ENCODE measurements around the gene DHRS9.

DHRS9 gene

DNA sequence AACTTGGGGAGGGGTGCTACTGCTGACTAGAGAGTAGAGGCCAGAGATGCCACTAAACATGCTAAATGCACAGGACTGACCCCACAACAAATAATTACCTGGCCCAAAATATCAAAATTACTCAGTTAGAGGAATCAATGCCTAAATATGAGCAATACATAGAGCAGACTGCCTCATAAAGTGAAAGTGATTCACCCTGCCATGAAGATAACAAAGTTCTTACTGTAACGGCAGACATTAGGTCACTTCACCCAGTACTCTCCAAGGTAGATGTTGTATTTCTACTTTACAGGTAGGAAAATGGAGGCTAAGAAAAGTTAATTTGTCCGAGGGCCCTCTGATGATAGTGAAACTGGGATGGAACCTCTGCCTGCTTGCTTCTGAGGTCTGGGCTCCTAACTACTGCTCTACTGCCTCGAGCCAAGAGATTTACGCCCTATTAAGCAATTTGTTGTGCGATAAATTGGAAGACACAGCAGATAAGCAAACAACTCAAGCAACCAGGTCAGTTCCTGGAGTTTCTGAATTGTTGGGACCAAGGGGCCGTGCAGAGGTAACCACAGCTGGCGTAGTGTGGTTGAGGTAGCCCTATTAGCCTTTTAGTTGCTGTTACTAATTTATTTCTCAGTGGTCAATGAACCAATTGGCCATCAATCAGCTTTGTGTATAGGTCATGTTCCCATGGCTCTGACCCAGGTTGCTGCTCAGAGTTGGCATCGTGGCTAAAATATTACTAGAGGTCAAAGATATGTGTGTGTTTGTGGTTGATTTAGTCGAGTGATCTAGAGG lies 4.8 kb downstream of the DHRS9 start:
- Histone ChIP-seq H3K4me1 (ENCODE audit: control insufficient read depth, insufficient read depth, low read length) (no peaks in the 10 kb centered on the region), H3K4me3 (ENCODE audit: low read depth, low read length) (no peak overlapping the region), H3K9me3 (ENCODE audit: control insufficient read depth, insufficient read depth, low read depth, low read length) (no peaks in the 10 kb centered on the region), H3K36me3 (ENCODE audit: control insufficient read depth in 2 of 2, insufficient read depth in 1 of 2, low read length in 2 of 2) (no peaks in the 10 kb centered on the region), H3K27ac (ENCODE audit: extremely low read depth, low read depth, low read length) (no peak overlapping the region)
- ChIA-PET POLR2A (no interaction called here), CTCF (interaction anchor here (0.8 kb wide), 1 partner anchor 104 kb away, joined by 3 read pairs; no protein-coding TSS in a partner anchor)
- no peak for TF ChIP-seq ZXDB (tag by site-specific recombination; IDR thresholded peaks at IDR 0.05)
- TF ChIP-seq, protein P1, sequence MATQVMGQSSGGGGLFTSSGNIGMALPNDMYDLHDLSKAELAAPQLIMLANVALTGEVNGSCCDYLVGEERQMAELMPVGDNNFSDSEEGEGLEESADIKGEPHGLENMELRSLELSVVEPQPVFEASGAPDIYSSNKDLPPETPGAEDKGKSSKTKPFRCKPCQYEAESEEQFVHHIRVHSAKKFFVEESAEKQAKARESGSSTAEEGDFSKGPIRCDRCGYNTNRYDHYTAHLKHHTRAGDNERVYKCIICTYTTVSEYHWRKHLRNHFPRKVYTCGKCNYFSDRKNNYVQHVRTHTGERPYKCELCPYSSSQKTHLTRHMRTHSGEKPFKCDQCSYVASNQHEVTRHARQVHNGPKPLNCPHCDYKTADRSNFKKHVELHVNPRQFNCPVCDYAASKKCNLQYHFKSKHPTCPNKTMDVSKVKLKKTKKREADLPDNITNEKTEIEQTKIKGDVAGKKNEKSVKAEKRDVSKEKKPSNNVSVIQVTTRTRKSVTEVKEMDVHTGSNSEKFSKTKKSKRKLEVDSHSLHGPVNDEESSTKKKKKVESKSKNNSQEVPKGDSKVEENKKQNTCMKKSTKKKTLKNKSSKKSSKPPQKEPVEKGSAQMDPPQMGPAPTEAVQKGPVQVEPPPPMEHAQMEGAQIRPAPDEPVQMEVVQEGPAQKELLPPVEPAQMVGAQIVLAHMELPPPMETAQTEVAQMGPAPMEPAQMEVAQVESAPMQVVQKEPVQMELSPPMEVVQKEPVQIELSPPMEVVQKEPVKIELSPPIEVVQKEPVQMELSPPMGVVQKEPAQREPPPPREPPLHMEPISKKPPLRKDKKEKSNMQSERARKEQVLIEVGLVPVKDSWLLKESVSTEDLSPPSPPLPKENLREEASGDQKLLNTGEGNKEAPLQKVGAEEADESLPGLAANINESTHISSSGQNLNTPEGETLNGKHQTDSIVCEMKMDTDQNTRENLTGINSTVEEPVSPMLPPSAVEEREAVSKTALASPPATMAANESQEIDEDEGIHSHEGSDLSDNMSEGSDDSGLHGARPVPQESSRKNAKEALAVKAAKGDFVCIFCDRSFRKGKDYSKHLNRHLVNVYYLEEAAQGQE (tag by site-specific recombination; IDR thresholded peaks at IDR 0.05): peak; percentile 52

DNA sequence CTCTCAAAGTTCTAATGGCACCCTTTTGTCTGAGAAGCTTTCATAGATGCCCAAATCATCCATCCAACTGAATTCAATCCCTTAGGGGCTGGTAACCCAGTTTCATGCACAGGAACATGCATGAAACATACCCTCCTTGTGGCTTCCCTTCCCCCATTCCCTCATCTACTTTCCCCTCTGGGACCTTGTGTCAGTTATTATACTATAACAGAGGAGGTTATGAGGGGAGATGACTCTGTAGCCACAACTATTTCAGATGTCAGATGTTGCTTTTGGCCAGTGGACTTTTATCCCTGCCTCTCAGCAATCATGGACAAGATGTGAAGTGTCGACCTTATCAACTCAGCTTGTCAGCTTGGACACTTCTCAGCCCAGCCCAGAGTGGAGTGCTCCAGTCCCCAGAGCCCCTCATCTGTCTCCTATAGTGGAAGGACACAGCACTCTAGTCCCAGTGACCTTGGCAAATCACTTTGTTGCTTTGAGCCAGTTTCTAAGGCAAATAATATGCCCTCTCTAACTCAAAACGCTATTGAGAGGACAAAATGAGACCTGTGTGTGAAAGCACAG lies 8.4 kb downstream of the DHRS9 start:
- H3K4me3 ChIP-seq (ENCODE audit: low read depth, low read length): no peak overlapping the region
- CTCF ChIA-PET: no interaction called here
- POLR2A ChIA-PET: no interaction called here
- H3K27ac ChIP-seq (ENCODE audit: extremely low read depth, low read depth, low read length): no peak overlapping the region
- no peaks in the 10 kb centered on the region for H3K9me3 ChIP-seq (ENCODE audit: control insufficient read depth, insufficient read depth, low read depth, low read length)
- TF ChIP-seq ZNF549 (tag by site-specific recombination; IDR thresholded peaks at IDR 0.05) (no peak), ZNF175 (tag by site-specific recombination; IDR thresholded peaks at IDR 0.05) (no peak), ZNF416 (tag by site-specific recombination; IDR thresholded peaks at IDR 0.05) (no peak), ZNF112 (tag by site-specific recombination; IDR thresholded peaks at IDR 0.05) (no peak), ZNF266 (tag by site-specific recombination; IDR thresholded peaks at IDR 0.05; ENCODE audit: low read depth) (no peak), ZNF501 (tag by site-specific recombination; IDR thresholded peaks at IDR 0.05) (no peak), ZNF302 (tag by site-specific recombination; IDR thresholded peaks at IDR 0.05; ENCODE audit: low read depth) (no peak), ZNF404 (tag by site-specific recombination; IDR thresholded peaks at IDR 0.05) (no peak), ZNF169 (tag by site-specific recombination; IDR thresholded peaks at IDR 0.05) (no peak), ZNF473 (tag by site-specific recombination; IDR thresholded peaks at IDR 0.05) (no peak), ZNF16 (tag by site-specific recombination; IDR thresholded peaks at IDR 0.05; ENCODE audit: low read depth) (no peak), ZNF214 (tag by site-specific recombination; IDR thresholded peaks at IDR 0.05; ENCODE audit: borderline replicate concordance) (no peak), RBAK (tag by site-specific recombination; IDR thresholded peaks at IDR 0.05) (no peak), ZXDB (tag by site-specific recombination; IDR thresholded peaks at IDR 0.05) (no peak), ZNF114 (tag by site-specific recombination; IDR thresholded peaks at IDR 0.05) (no peak), ZNF571 (tag by site-specific recombination; IDR thresholded peaks at IDR 0.05) (no peak), ZNF624 (tag by site-specific recombination; IDR thresholded peaks at IDR 0.05) (no peak)
- TF ChIP-seq, protein P2, sequence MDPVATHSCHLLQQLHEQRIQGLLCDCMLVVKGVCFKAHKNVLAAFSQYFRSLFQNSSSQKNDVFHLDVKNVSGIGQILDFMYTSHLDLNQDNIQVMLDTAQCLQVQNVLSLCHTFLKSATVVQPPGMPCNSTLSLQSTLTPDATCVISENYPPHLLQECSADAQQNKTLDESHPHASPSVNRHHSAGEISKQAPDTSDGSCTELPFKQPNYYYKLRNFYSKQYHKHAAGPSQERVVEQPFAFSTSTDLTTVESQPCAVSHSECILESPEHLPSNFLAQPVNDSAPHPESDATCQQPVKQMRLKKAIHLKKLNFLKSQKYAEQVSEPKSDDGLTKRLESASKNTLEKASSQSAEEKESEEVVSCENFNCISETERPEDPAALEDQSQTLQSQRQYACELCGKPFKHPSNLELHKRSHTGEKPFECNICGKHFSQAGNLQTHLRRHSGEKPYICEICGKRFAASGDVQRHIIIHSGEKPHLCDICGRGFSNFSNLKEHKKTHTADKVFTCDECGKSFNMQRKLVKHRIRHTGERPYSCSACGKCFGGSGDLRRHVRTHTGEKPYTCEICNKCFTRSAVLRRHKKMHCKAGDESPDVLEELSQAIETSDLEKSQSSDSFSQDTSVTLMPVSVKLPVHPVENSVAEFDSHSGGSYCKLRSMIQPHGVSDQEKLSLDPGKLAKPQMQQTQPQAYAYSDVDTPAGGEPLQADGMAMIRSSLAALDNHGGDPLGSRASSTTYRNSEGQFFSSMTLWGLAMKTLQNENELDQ (tag by site-specific recombination; IDR thresholded peaks at IDR 0.05; ENCODE audit: low read depth): no peak
- TF ChIP-seq, protein P3, sequence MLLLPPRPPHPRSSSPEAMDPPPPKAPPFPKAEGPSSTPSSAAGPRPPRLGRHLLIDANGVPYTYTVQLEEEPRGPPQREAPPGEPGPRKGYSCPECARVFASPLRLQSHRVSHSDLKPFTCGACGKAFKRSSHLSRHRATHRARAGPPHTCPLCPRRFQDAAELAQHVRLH (tag by site-specific recombination; IDR thresholded peaks at IDR 0.05): no peak
- no peaks in the 10 kb centered on the region for H3K36me3 ChIP-seq (ENCODE audit: control insufficient read depth in 2 of 2, insufficient read depth in 1 of 2, low read length in 2 of 2)
- H3K4me1 ChIP-seq (ENCODE audit: control insufficient read depth, insufficient read depth, low read length): no peaks in the 10 kb centered on the region

All from HEK293 (cell line).